Neuronal stem cell (in vitro differentiated cells): ENCODE measurements around the gene SMYD4.
"Not testable (repeated sequence)": the region's sequence is repeated elsewhere in the genome, so short reads cannot be mapped to it uniquely, and the experiment has no call there.

Experiments used
- DNase-seq: peaks from one replicate; pipeline ENCODE4 v3.0.0-alpha.2; 2013; ENCODE audit warnings: low spot score
- H2AFZ ChIP-seq: one replicate; pipeline ENCODE4 v1.6.1; 2013; ENCODE audit warnings: mild to moderate bottlenecking, low read length, inconsistent platforms
- H2AK5ac ChIP-seq: 2 replicates; pipeline ENCODE4 v1.6.1; 2013; ENCODE audit warnings: low read depth, mild to moderate bottlenecking, inconsistent platforms, low read length, moderate library complexity, mixed read lengths
- H2BK120ac ChIP-seq: 2 replicates; pipeline ENCODE4 v1.6.1; 2013; ENCODE audit warnings: low read depth, mild to moderate bottlenecking, inconsistent platforms, low read length, moderate library complexity, mixed read lengths
- H2BK12ac ChIP-seq: one replicate; pipeline ENCODE4 v1.6.1; 2013; ENCODE audit warnings: low read length, inconsistent platforms
- H2BK15ac ChIP-seq: 2 replicates; pipeline ENCODE4 v1.6.1; 2013; ENCODE audit warnings: mild to moderate bottlenecking, low read length, inconsistent platforms, mixed read lengths
- H2BK5ac ChIP-seq: one replicate; pipeline ENCODE4 v1.6.1; 2013; ENCODE audit warnings: inconsistent platforms, mild to moderate bottlenecking, low read length, moderate library complexity
- H3K14ac ChIP-seq: one replicate; pipeline ENCODE4 v1.6.1; 2013; ENCODE audit warnings: low read length, inconsistent platforms
- H3K18ac ChIP-seq: 2 replicates; pipeline ENCODE4 v1.6.1; 2013; ENCODE audit warnings: low read length, inconsistent platforms
- H3K23ac ChIP-seq: 2 replicates; pipeline ENCODE4 v1.6.1; 2013; ENCODE audit warnings: low read depth, mild to moderate bottlenecking, mixed read lengths, low read length, inconsistent platforms; ENCODE audit not compliant: poor library complexity
- H3K27ac ChIP-seq: replicated peaks from 3 replicates; pipeline ENCODE4 v1.5.1; 2013; ENCODE audit warnings: low read length, inconsistent platforms
- H3K27me3 ChIP-seq, 3 experiments: 2 replicates each; pipeline ENCODE4 v1.6.1; 2013; ENCODE audit warnings: low read length in 3 of 3, mild to moderate bottlenecking in 2 of 3, inconsistent platforms in 1 of 3, low read depth in 1 of 3, mixed read lengths in 1 of 3, moderate library complexity in 1 of 3; ENCODE audit not compliant: control insufficient read depth in 3 of 3, insufficient read depth in 3 of 3
- H3K36me3 ChIP-seq, 2 donors: replicated peaks in 1 of 2; 2 replicates each; pipeline ENCODE4 v1.6.1; 2013; ENCODE audit warnings: low read length in 2 of 2; ENCODE audit not compliant: control insufficient read depth in 2 of 2, insufficient read depth in 2 of 2
- H3K4ac ChIP-seq: 2 replicates; pipeline ENCODE4 v1.6.1; 2013; ENCODE audit warnings: inconsistent platforms, mild to moderate bottlenecking, low read length, moderate library complexity
- H3K4me1 ChIP-seq, 2 donors: 1 replicate in 1 of 2; 2 replicates in 1 of 2; pipeline ENCODE4 v1.6.1; 2013; ENCODE audit warnings: low read length in 2 of 2, low read depth in 1 of 2; ENCODE audit not compliant: control insufficient read depth in 2 of 2, insufficient read depth in 1 of 2
- H3K4me2 ChIP-seq: one replicate; pipeline ENCODE4 v1.6.1; 2013; ENCODE audit warnings: mild to moderate bottlenecking, low read length, inconsistent platforms; ENCODE audit not compliant: insufficient read depth, poor library complexity, severe bottlenecking
- H3K4me3 ChIP-seq, 2 donors: 2 replicates each; pipeline ENCODE4 v1.5.1; 2013; ENCODE audit warnings: low read length in 2 of 2, mild to moderate bottlenecking in 2 of 2, inconsistent platforms in 1 of 2, moderate library complexity in 1 of 2
- H3K79me1 ChIP-seq: one replicate; pipeline ENCODE4 v1.6.1; 2013; ENCODE audit warnings: low read depth, mild to moderate bottlenecking, inconsistent platforms, low read length, moderate library complexity
- H3K9ac ChIP-seq: one replicate; pipeline ENCODE4 v1.6.1; 2013; ENCODE audit warnings: mild to moderate bottlenecking, low read depth, low read length, inconsistent platforms; ENCODE audit not compliant: poor library complexity
- H3K9me3 ChIP-seq, 2 donors: replicated peaks in 1 of 2; 2 replicates each; pipeline versions ENCODE3 to v1.6.1; 2013; ENCODE audit warnings: low read length in 2 of 2, mild to moderate bottlenecking in 2 of 2, inconsistent platforms in 1 of 2, low read depth in 1 of 2, mixed read lengths in 1 of 2, moderate library complexity in 1 of 2; ENCODE audit not compliant: control insufficient read depth in 2 of 2, insufficient read depth in 1 of 2
- H4K8ac ChIP-seq: one replicate; pipeline ENCODE4 v1.6.1; 2013; ENCODE audit warnings: low read depth, mild to moderate bottlenecking, inconsistent platforms, low read length, moderate library complexity
- H4K91ac ChIP-seq: one replicate; pipeline ENCODE4 v1.6.1; 2013; ENCODE audit warnings: low read length, low read depth, mild to moderate bottlenecking, inconsistent platforms; ENCODE audit not compliant: poor library complexity
- WGBS, 2 donors: extraction: QIAGEN DNeasy Blood & Tissue Kit; methylation state at CpG; one replicate each; pipeline ENCODE4 v1.1.7; 2013; ENCODE audit warnings: missing lambda C conversion rate in 2 of 2, mixed read lengths in 1 of 2; ENCODE audit not compliant: insufficient read length in 2 of 2, insufficient replicate concordance in 1 of 2; ENCODE audit errors: extremely low coverage in 2 of 2; 5-methylcytosine and 5-hydroxymethylcytosine counted together

SMYD4 gene

GRCh38 chr17:1741899-1742298 lies 87.8 kb downstream of the SMYD4 start:
- not testable (repeated sequence) for H3K27ac ChIP-seq

GRCh38 chr17:1737531-1738291 lies 92.0 kb downstream of the SMYD4 start:
- no peak overlapping the region for H2BK12ac ChIP-seq
- H3K4me3 ChIP-seq, result no peak overlapping the region
- DNase-seq, result no peak
- peaks cover 5 to 11% of the 10 kb centered on the region in 2 donors for H3K4me1 ChIP-seq
- H2BK120ac ChIP-seq, result no peak overlapping the region
- H3K9me3 ChIP-seq, result no peaks in the 10 kb centered on the region
- no peak overlapping the region for H3K4me2 ChIP-seq
- no CpG with 5 or more reads among the region's 21 CpGs for WGBS, 2 donors
- H3K36me3 ChIP-seq, result no peaks in the 10 kb centered on the region
- H3K9ac ChIP-seq, result no peak overlapping the region
- peak overlapping the region; percentile 26 for H2BK15ac ChIP-seq
- no peaks in the 10 kb centered on the region for H3K27me3 ChIP-seq
- H3K23ac ChIP-seq, result no peak overlapping the region
- peak overlapping the region; percentile 66 for H2BK5ac ChIP-seq
- H3K27ac ChIP-seq, result no peak overlapping the region
- no peak overlapping the region for H3K18ac ChIP-seq
- H2AK5ac ChIP-seq, result peak overlapping the region; percentile 81
- H2AFZ ChIP-seq, result no peak overlapping the region
- peak overlapping the region; percentile 30 for H3K4ac ChIP-seq
- no peak overlapping the region for H4K8ac ChIP-seq
- no peak overlapping the region for H4K91ac ChIP-seq
- no peaks in the 10 kb centered on the region for H3K79me1 ChIP-seq
- no peak overlapping the region for H3K14ac ChIP-seq

More at GRCh38 chr17:1741899-1742298, 87.8 kb downstream of the SMYD4 start:
- not testable (repeated sequence) for H3K14ac ChIP-seq, H3K23ac ChIP-seq, H3K18ac ChIP-seq, H2BK12ac ChIP-seq, H2BK15ac ChIP-seq, H2BK120ac ChIP-seq, H4K91ac ChIP-seq, H3K4ac ChIP-seq, H3K27me3 ChIP-seq, DNase-seq, H2AFZ ChIP-seq, H3K36me3 ChIP-seq, H3K4me2 ChIP-seq, H3K79me1 ChIP-seq, H3K9ac ChIP-seq, H3K4me1 ChIP-seq, H2AK5ac ChIP-seq, H2BK5ac ChIP-seq, H3K9me3 ChIP-seq, H4K8ac ChIP-seq
- H3K4me3 ChIP-seq, result peak overlapping the region in 1 of 2 donors; percentile 47
- WGBS, 2 donors, result no CpG with 5 or more reads among the region's 7 CpGs

- H3K23ac ChIP-seq, result peak overlapping the region; percentile 85
- H2BK5ac ChIP-seq, result no peak overlapping the region
- H3K9me3 ChIP-seq, result no peaks in the 10 kb centered on the region
- H3K79me1 ChIP-seq, result no peaks in the 10 kb centered on the region
- H3K14ac ChIP-seq, result peak overlapping the region; percentile 71
- H3K27ac ChIP-seq, result no peak overlapping the region
- peaks cover 5 to 11% of the 10 kb centered on the region in 2 donors for H3K4me1 ChIP-seq
- no peak overlapping the region for H2BK120ac ChIP-seq
- H2BK12ac ChIP-seq, result no peak overlapping the region
- WGBS, 2 donors, result no CpG with 5 or more reads among the region's 25 CpGs
- no peak overlapping the region for H3K4ac ChIP-seq
- H3K27me3 ChIP-seq, result no peaks in the 10 kb centered on the region
- no peak overlapping the region for H2AFZ ChIP-seq
- peak overlapping the region; percentile 46 for H3K9ac ChIP-seq
- H3K18ac ChIP-seq, result no peak overlapping the region
- DNase-seq, result no peak
- H4K91ac ChIP-seq, result no peak overlapping the region
- no peaks in the 10 kb centered on the region for H3K36me3 ChIP-seq
- H2AK5ac ChIP-seq, result no peak overlapping the region
- H4K8ac ChIP-seq, result no peak overlapping the region
- no peak overlapping the region for H2BK15ac ChIP-seq
- no peak overlapping the region for H3K4me2 ChIP-seq
- H3K4me3 ChIP-seq, result peak overlapping the region in 1 of 2 donors; percentile 19
These were observed 93.1 kb downstream of the SMYD4 start for GRCh38 chr17:1736348-1737281.

- Histone ChIP-seq H3K27ac (no peak overlapping the region), H2BK5ac (no peak overlapping the region), H3K9ac (no peak overlapping the region), H3K23ac (peak overlapping the region; percentile 55), H3K36me3 (peaks cover 0 to 4% of the 10 kb centered on the region in 2 donors), H2BK12ac (no peak overlapping the region), H3K9me3 (no peaks in the 10 kb centered on the region), H3K27me3 (no peaks in the 10 kb centered on the region), H3K4me2 (no peak overlapping the region), H3K79me1 (peaks cover 2% of the 10 kb centered on the region), H3K4me3 (no peak overlapping the region), H3K4ac (no peak overlapping the region), H2BK15ac (no peak overlapping the region), H4K8ac (peak overlapping the region; percentile 65), H3K4me1 (peaks cover 5 to 11% of the 10 kb centered on the region in 2 donors), H2AFZ (no peak overlapping the region), H4K91ac (no peak overlapping the region), H2AK5ac (no peak overlapping the region), H3K14ac (peak overlapping the region; percentile 56), H3K18ac (peak overlapping the region; percentile 48), H2BK120ac (no peak overlapping the region)
- DNase-seq, result no peak
- no CpG with 5 or more reads among the region's 17 CpGs for WGBS, 2 donors
These were observed 93.8 kb downstream of the SMYD4 start for GRCh38 chr17:1735834-1736347.
